ENCODE measurements around the gene SLC6A1. TPM values are rescaled to one million over a fixed set of nuclear protein-coding genes. Genes with fewer than 3 reads are reported as not detected.
A peak's percentile ranks its signal among the peaks of the same experiment; 100 is the strongest.

The SLC6A1 gene
- total and polyA plus RNA-seq, 2 of the 4 experiments (the other 2 are of a cell fraction): 0.02 TPM; not detected in 1

- no TSS peak for BruUV-seq (replicated peaks)
Measured at GRCh38 chr3:11059799-11060115, 67.2 kb downstream of the SLC6A1 start.

More at GRCh38 chr3:11059799-11060115, 67.2 kb downstream of the SLC6A1 start:
- ChIA-PET POLR2A (ENCODE audit: unreplicated experiment) (no interaction called here), CTCF (interaction anchor here (0.7 to 2.6 kb wide), 14 partner anchors 12 to 304 kb away, joined by 3 to 17 read pairs (median 4); partner anchors contain the start of gene HRH1)
- H3K4me2 ChIP-seq (ENCODE audit: low read depth, low read length): no peak overlapping the region
- intact Hi-C loops (cut with micrococcal nuclease) (loop anchor here (1.0 to 10.0 kb wide), 8 partner anchors 96 to 593 kb away; no protein-coding TSS in a partner anchor), dilution Hi-C loops (cut with HindIII; ENCODE audit: low sequenced_read_pairs, unreplicated experiment) (no loop called here), in situ Hi-C loops (cut with MboI; ENCODE audit: low sequenced_read_pairs) (loop anchor here (5.0 to 10.0 kb wide), 4 partner anchors 107 to 595 kb away; no protein-coding TSS in a partner anchor)
- H4K20me1 ChIP-seq (ENCODE audit: insufficient read depth, low read length): no peaks in the 10 kb centered on the region
- no peak overlapping the region for H2BK120ac ChIP-seq (ENCODE audit: low read depth, low read length)
- no peak overlapping the region for H3K14ac ChIP-seq (replicated peaks; ENCODE audit: low read depth, low read length)
- H3K56ac ChIP-seq (ENCODE audit: extremely low read depth, insufficient read depth, low read length): no peak overlapping the region
- H2AFZ ChIP-seq (replicated peaks; ENCODE audit: low read length, poor library complexity): peak overlapping the region; percentile 55
- H2AK9ac ChIP-seq (replicated peaks; ENCODE audit: low read depth, low read length, poor library complexity): no peak overlapping the region
- no peaks in the 10 kb centered on the region for H3K79me1 ChIP-seq (ENCODE audit: low read depth in 1 of 2, low read length in 2 of 2)
- TF ChIP-seq CTCF (conservative IDR thresholded peaks at IDR 0.05; ENCODE audit: low read depth, low read length) (no peak), MAFK (IDR thresholded peaks at IDR 0.05; ENCODE audit: low read depth, low read length) (no peak), BHLHE40 (IDR thresholded peaks at IDR 0.05; ENCODE audit: low read depth, low read length) (no peak), CHD1 (IDR thresholded peaks at IDR 0.05; ENCODE audit: low read depth, low read length) (no peak), SMC3 (IDR thresholded peaks at IDR 0.05; ENCODE audit: low read depth, low read length) (no peak), ELK1 (IDR thresholded peaks at IDR 0.05; ENCODE audit: borderline replicate concordance, low read depth, low read length) (no peak), POLR2A (IDR thresholded peaks at IDR 0.05; ENCODE audit: low read depth, low read length) (no peak), RAD21 (IDR thresholded peaks at IDR 0.05; ENCODE audit: low read length) (no peak), NFE2L2 (IDR thresholded peaks at IDR 0.05; ENCODE audit: low read depth, low read length) (no peak), RCOR1 (IDR thresholded peaks at IDR 0.05; ENCODE audit: insufficient replicate concordance, low read length) (no peak), USF2 (IDR thresholded peaks at IDR 0.05; ENCODE audit: low read depth, low read length) (no peak), MAZ (IDR thresholded peaks at IDR 0.05; ENCODE audit: borderline replicate concordance, low read depth, low read length) (no peak)
- no peak overlapping the region for H3K4ac ChIP-seq (ENCODE audit: low read depth, low read length)
- no peak overlapping the region for H3K18ac ChIP-seq (ENCODE audit: low read depth, low read length)
- H3K23ac ChIP-seq (ENCODE audit: low read depth, low read length): no peak overlapping the region
- H3K4me3 ChIP-seq (ENCODE audit: insufficient read depth, low read depth, low read length): no peak overlapping the region
- no peak overlapping the region for H2AK5ac ChIP-seq (ENCODE audit: low read depth, low read length)
- no peak overlapping the region for H3K27ac ChIP-seq (ENCODE audit: insufficient read depth, low read length)
- peaks cover 4% of the 10 kb centered on the region; the same call in 1 of the 2 replicates for H3K4me1 ChIP-seq (ENCODE audit: control insufficient read depth, insufficient read depth, low read length)
- no peaks in the 10 kb centered on the region for H3K36me3 ChIP-seq (ENCODE audit: control insufficient read depth, insufficient read depth, low read length)
- H4K91ac ChIP-seq (ENCODE audit: insufficient read depth, low read depth, low read length): no peak overlapping the region
- H2BK15ac ChIP-seq (ENCODE audit: low read depth, low read length): no peak overlapping the region
- H4K8ac ChIP-seq (ENCODE audit: low read depth in 2 of 2, low read length in 2 of 2): no peak overlapping the region
- H3K9me3 ChIP-seq (ENCODE audit: control insufficient read depth, insufficient read depth, low read length): peaks cover 3% of the 10 kb centered on the region; the same call in 1 of the 2 replicates
- H3K9me1 ChIP-seq (ENCODE audit: insufficient read depth, low read length): no peaks in the 10 kb centered on the region; the same call in 1 of the 2 replicates
- no peak overlapping the region for H4K5ac ChIP-seq (ENCODE audit: low read depth, low read length)
- no peak overlapping the region for H2BK5ac ChIP-seq (ENCODE audit: low read depth, low read length, poor library complexity, severe bottlenecking)
- DNase-seq (no peak), ATAC-seq (ENCODE audit: low read depth) (no peak)
- no peak overlapping the region for H3K9ac ChIP-seq (ENCODE audit: low read depth, low read length)
- peaks cover 21% of the 10 kb centered on the region for H3K27me3 ChIP-seq (ENCODE audit: control insufficient read depth, insufficient read depth, low read length)
- no peak overlapping the region for H2BK20ac ChIP-seq (ENCODE audit: low read depth, low read length)

All from IMR-90 (cell line).